ENCODE measurements around the gene RAB23. TPM values are rescaled to one million over a fixed set of nuclear protein-coding genes. Genes with fewer than 3 reads are reported as not detected.

RAB23 gene
- total and polyA plus RNA-seq, 9 of the 15 experiments (the other 6 are each of a cell fraction or from before 2014, with no cell fraction given) = 3.4 to 18.0 (median 9.4) TPM

GRCh38 chr6:57162516-57162915, 59.6 kb downstream of the RAB23 start:
- intact Hi-C loops (cut with micrococcal nuclease) (no loop called here), in situ Hi-C loops (cut with MboI) (no loop called here)
- no peak overlapping the region for H3K4me2 ChIP-seq (ENCODE audit: insufficient read depth, low read length)
- H3K27ac ChIP-seq (ENCODE audit: extremely low read depth, low read depth, low read length) = no peak overlapping the region
- H2AFZ ChIP-seq (ENCODE audit: low read depth, low read length) = no peak overlapping the region
- no peak for DNase-seq (ENCODE audit: extremely low read depth in 1 of 4, low spot score in 3 of 4)
- 96% methylated on average over 3 of the region's 3 CpGs for WGBS (ENCODE audit: insufficient coverage, low coverage, missing lambda C conversion rate)
- ChIA-PET CTCF (ENCODE audit: low intra/inter-chr PET ratio) (no interaction called here), POLR2A (interaction anchor here (1.2 kb wide), 1 partner anchor 9 kb away, joined by 6 read pairs; the partner anchor contains the start of gene BAG2)
- H3K9me1 ChIP-seq (ENCODE audit: control insufficient read depth, insufficient read depth, low read length) = no peaks in the 10 kb centered on the region
- FAIRE-seq = no peak
- peaks cover 66% of the 10 kb centered on the region for H3K36me3 ChIP-seq (ENCODE audit: control insufficient read depth, insufficient read depth, low read length)
- ATAC-seq = no peak
- peaks cover 6% of the 10 kb centered on the region for H3K9me3 ChIP-seq (replicated peaks; ENCODE audit: control insufficient read depth, insufficient read depth, low read depth, low read length)
- H3K27me3 ChIP-seq (ENCODE audit: control insufficient read depth in 2 of 2, insufficient read depth in 2 of 2, low read length in 2 of 2) = no peaks in the 10 kb centered on the region
- no peak overlapping the region for H3K4me3 ChIP-seq
- H3K9ac ChIP-seq (ENCODE audit: insufficient read depth in 1 of 2, low read depth in 2 of 2, low read length in 2 of 2) = no peak overlapping the region
- no peaks in the 10 kb centered on the region for H3K79me2 ChIP-seq (ENCODE audit: control insufficient read depth, insufficient read depth, low read length)
- H4K20me1 ChIP-seq (replicated peaks; ENCODE audit: control insufficient read depth, insufficient read depth, low read length) = no peaks in the 10 kb centered on the region
- H3K4me1 ChIP-seq (replicated peaks in 1 of 2; ENCODE audit: control insufficient read depth in 2 of 2, insufficient read depth in 2 of 2, low read length in 2 of 2) = no peaks in the 10 kb centered on the region
- TF ChIP-seq ZNF398 (CRISPR knock-in tag; IDR thresholded peaks at IDR 0.05) (no peak), ZNF280A (IDR thresholded peaks at IDR 0.05; ENCODE audit: low read depth, partially characterized antibody) (no peak), ZBTB12 (CRISPR knock-in tag; IDR thresholded peaks at IDR 0.05) (no peak), HES1 (IDR thresholded peaks at IDR 0.05; ENCODE audit: low read depth) (no peak)
- BruUV-seq (replicated peaks) = no TSS peak

Data from K562 (cell line).